Right kidney (tissue), 1 donor: ENCODE measurements around the gene TBX6.
"Not testable (repeated sequence)": the region's sequence is repeated elsewhere in the genome, so short reads cannot be mapped to it uniquely, and the experiment has no call there.

Experiments used
- DNase-seq: peaks from one replicate; pipeline ENCODE4 v3.0.0-alpha.2; 2016

Gene TBX6

DNA sequence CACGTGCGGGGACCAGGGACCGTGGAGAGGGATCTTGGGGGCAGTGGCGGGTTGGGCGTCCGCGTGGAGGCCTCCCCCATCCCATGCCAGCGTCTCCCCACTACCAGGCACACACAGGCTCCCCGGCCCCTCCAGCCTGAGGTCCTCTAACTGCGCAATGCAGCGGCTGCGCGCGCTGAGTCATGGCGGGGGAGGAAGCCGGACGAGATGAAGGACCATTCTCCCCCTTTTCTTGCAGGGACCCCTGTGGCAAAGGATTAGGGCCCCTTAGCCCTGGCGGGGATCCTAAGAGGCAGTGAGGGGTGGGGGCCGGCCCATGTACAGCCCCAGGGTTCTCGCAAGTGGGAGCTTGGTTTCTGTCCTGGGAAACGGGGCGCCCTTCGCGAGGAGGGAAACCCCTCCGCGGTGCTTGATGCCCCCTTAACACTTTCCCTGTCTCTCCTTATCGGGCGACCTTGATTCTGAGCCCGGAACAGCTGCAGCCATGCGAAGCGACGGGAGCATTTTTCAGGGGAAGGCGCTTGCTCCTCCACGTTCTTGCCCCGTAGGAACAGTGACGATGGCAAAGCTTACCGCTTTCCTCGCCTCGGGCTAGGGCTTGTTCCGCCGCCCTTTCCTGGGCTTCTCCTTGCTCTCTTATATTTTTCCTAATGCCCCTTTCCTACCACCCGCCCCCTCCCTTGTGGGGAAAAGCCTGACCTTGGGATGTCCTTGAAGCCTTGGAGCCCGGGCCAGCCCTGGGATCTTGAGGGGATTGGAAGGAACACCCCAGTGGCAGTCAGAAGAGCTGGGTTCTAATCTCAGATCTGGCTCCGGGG lies 25.6 kb downstream of the TBX6 start:
- DNase-seq, result no peak

DNA sequence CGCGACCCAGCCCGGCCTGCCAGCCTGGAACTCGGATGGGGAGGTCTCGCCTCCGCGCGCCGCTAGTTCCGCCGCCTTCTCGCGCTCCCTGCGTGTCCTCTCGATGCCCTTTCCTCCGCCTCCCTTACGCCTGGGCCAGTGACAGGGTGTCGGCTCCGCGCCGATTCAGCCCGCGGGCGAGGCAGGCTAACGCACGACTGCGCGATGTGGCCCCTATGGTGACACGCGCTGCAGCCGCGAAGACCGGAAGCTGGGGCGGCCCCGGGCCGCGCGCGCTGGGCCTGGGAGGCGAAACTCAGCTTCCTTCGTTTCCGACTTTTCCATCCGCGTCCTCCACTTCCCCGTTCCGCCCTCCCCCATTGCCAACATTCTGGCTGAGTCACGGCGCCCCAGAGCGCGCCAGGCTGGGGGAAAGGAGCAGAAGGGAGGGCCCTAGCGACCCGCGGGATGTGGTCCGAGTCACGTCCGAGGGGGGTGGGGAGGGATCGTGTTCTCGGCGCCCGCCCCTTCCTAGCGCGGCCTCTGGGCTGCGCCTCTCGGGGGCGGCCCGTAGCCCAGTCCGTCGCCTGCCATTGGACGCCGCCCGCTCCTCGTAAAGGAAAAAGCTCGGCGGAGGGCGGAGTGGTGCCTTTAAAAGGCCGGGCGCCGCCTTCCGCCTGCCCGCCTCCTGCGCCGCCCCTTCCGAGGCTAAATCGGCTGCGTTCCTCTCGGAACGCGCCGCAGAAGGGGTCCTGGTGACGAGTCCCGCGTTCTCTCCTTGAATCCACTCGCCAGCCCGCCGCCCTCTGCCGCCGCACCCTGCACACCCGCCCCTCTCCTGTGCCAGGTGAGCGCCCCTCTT lies 26.4 kb downstream of the TBX6 start, which contains the start of gene ALDOA:
TSS of gene ALDOA (plus strand) at position 659 of the 841 bp plus-strand sequence. CDS start 1,138 bp downstream, outside the sequence.
- peak; percentile 100 for DNase-seq

DNA sequence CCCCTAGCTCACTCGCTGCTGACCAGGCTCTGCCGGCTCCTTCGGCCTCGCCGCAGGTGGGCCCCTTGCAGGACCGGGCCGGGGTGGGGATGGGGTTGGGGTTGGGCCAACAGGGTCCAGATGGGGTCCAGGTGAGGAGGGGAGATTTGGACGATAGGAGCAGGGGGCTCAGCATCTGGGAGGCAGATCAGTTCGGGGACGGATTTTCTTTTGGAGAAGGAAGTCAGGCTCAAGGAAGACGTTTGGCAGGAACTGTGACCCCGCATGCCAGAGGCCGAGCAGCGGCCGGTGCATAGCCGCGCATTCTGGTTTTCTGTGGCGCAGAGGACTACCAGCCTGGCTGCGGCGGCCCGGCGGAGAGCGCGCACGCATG lies 27.0 kb downstream of the TBX6 start:
- DNase-seq, result no peak

DNA sequence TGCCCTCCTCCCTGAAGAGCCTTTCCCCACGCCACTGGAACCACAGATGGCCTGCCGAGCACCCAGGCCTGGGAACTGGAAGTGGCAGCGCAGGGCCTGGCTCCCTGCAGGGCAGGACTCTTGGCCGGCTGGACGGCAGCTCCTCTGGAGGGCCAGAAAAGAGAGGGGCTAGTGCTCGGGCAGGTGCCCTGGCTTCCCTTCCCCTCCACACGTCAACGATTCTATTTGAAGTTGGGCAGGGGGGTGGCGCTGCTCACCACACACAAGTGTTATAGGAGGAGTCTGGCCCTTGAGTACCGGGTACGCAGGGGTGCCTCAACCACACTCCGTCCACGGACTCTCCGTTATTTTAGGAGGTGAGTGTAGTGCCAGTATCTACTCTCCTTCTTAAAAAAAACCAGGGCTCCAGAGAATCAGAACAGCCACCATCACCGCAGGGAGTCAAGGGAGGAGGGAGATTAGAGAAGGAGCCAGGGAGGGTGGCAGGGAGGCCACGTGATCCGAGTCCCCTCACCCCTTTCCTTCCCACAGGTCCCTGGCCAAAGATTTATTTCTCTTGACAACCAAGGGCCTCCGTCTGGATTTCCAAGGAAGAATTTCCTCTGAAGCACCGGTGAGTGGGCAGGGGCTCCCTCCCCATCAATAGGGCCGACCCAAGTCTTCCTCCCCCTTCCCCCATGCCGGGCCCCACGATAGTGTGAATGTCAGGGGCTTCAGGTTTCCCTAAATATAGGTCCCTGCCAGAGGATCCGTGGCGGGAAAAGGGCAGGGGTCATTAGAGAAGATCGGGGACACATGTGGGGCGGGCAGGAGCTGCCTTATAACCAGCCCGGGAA lies 27.6 kb downstream of the TBX6 start:
- DNase-seq, result peak; percentile 79

DNA sequence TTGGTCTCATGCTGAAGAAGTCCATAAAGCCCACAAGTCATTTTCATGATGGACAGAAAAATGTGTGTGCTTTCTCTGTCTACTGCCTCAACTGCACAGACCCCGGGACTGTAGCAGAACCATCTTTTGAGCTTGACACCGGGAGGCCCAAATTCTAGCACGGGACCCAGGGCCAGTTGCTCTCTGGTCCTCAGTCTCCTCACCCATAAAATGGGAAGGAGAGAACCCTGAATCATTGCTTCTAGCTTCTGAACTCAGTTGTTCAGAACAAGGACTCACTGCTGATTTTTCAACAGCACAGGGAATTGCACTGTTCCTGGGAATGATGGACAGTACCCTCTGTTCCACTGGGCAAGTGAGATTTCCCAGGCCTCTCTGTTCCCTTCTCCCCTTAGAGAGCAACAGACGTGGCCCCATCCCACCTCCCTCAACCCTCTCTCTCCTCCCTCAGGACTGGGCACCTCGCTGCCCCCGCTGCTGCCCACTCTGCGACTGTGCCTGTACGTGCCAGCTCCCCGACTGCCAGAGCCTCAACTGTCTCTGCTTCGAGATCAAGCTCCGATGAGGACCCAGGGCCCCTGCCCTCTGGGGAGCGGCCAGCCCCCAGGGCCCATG lies 28.3 kb downstream of the TBX6 start:
- DNase-seq, result no peak

DNA sequence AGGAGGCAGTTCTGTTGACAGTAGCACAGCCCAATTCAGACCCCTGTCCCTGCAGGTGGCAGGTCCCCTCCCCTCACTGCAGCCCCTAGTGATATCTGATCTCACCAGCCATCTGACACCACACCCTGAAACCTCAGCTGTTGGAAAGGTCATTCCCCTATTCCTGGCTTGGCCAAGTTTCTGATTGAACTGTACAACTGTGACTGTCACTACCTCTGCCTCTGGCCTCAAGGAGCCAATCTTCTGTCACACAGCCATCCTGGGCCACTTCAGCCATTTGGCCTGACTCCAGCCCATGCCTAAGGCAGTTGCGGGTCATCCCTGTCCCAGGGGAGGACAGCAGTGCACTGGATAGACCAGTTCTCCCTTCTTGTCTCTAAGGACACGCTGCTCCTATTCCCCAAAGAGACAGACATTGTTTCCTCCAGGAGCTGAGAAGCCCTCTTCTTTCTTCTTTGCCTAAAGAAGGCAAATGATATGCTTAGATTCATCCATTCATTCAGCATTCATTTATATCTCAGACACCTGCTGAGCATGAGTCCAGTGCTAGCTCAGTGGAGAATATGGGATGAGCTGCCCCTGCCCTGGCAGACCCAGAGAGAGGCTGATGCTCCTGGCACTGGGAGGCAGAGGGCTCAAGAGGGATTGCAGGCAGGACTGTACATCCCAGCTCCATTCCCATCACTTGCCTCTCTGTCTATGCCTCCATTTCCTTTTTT lies 30.7 kb downstream of the TBX6 start:
- no peak for DNase-seq

DNA sequence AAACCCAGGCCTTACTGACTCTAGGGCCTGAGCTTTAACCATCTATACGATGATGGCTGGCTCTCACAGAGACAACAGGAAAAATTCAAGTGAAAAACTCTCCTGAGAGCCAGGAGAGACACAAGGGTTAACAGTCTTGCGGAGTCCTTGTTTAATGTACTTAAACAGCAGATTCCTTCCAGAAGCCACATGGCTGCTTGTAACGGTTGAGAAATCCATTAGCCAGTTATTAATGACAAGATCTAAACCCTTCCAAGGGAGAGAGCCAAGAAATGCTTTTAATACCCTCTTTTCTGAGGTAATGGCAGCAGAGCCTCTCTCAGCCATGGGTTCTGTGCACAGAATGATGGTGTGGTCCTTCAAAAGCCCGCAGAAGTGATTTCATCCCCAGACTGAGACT lies 31.4 kb downstream of the TBX6 start:
- no peak for DNase-seq

DNA sequence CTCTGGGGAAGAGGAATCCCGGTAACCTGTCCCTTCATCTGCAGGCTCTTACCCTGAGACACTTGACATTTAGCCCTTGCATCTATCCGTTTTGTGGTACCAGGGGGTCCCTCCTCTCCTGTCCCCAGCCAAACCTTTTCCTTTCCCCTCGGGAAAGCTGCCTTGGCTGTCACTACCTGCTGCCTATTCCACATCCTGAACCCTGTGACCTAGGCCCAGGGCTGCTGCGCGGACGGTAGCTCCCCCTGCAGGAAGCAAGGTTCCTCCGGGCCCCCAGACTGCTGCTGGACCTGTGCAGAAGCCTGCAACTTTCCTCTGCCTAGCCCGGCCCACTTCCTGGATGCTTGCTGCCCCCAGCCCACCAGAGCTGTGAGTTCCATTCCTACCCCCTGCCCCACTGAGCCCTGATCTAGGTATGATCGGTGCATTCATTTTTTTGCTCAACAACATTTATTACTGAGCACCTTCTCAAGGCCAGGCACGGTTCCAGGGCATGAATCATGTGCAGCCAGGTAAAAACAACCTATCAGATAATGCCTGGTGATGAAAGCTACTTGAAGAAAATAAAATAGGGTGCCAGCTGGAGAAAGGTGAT lies 36.7 kb downstream of the TBX6 start:
- no peak for DNase-seq

DNA sequence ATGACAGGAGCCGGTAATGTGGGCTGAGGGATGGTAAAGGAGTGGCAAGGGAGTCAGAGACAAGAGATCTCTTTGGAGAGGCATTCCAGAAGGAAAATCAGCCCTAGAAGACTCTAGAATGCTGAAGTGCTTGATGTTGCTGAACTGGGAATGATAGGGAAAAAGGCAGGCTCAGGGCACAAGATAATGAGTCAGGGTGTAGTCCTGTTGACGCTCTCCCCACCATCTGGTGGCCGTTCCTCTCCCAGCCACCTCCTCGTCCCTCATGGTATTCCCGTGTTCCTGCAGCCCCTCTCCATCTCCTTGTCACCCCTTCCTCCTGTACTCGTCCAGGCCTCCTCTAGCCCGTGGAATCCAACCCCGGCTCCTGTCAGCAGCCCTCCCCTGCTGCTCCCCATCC lies 37.3 kb downstream of the TBX6 start:
- no peak for DNase-seq

DNA sequence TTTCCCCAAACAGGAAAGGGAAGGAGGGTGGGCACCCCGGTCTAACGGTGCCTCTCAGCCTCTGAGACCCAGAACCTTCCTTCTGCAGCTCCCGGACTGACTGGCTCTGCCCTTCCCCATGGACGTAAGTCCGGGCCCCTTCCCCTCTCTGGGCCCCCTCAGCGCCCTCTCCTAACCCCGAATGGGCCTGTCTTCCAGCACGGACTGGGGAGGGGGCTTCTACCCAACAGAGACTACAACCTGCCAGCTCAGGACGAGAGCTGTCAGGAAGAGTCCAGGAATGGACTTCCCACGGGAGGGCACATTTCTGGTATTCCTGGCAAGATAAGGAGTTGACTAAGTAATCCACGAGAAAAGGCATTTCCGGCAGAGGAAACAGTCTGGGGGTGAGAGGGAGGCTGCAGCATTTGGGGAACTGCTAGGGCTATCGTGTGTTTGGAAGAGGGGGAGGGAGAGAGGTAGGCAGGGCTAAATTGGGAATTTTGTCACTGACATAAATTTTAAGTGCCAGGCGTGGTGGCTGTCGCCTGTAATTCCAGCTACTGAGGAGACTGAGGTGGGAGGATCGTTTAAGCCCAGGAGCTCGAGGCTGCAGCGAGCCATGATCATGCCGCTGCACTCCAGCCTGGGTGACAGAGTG lies 38.2 kb downstream of the TBX6 start:
- peak; percentile 51 for DNase-seq

DNA sequence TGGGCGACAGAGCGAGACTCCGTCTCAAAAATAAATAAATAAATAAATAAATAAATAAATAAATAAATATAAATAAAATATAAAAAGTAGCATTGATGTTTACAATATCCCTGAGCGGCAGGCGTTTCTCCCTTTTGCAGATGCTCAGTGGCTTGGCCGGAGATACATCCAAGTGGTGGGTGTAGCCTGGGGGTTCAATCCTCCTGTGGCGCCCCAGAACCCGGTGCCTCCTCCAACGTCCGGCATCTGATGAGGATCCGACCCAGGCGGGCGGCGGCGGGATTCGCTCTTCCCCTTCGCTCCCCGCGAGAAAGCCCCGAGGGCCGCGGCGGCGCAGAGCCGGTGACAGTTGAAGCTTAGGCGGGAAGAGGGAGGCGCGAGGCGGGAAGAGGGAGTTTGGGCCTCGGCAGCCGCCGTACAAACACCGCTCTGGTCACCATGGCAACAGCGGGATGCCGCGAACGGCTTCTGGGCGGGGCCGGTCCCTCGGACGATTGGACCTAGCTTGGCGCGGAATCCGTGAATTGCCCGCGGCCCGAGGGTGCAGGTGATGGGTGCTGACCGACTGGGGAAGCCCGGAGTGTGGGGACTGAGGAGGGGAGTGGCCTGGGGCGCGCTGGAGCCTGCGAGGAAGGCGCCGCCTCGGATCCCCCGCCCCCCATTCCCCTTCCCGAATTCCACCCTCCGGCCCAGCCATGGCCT lies 38.9 kb downstream of the TBX6 start:
- DNase-seq, result peak; percentile 88

DNA sequence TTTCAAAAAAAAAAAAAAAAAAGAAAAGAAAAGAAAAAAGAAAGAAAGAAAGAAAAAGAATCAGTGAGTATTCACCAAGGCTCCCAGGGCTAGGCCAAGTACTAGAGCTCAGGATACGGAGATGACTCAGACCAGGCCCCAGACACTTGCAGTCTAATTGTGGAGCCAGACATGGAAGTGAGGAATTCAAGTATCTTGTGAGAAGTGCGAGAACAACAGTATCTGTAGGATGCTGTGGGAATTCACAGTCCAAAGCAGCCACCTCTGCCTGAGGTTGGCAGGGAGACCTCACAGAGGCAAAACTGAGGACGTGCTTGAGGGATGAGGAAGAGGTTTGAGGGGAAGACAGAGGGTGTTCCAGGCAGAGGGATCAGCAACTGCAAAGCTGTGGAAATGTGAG lies 40.2 kb downstream of the TBX6 start:
- DNase-seq, result no peak

DNA sequence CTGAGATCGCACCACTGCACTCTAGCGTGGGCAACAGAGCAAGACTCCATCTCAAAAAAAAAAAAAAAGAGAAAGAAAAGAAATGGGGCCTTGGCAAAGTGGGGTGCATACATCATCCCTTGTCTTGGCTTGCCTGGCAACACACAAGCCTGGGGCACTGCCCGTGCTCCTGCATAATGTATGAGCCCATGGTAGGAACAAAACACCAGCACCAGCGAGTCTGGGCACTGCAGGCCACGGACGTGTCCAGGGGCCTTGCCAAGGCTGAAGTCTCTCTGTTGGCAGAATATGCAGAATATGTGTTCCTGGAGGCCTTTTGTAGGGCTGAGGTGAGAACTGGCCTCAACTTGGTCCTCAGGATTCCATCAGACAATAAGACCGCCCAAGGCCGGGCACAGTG lies 41.9 kb downstream of the TBX6 start:
- DNase-seq, result no peak

DNA sequence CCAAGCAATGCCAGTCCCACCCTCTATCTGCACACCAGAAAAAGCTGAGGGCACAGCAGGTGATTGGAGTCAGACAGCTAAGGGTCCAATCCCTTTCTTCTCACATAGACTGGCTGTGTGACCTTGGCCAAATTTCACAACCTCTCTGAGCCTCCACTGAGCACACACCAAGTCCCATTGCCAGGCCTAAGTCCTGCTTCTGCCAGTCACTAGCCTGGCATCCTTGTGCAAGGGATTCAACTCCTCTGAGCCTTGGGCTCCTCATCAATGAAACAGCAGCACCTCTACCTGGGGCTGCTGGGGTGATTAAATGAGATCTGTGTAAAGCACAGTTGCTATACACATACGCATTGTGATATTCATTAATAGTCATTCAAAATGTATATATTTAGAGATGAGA lies 45.1 kb downstream of the TBX6 start:
- no peak for DNase-seq

DNA sequence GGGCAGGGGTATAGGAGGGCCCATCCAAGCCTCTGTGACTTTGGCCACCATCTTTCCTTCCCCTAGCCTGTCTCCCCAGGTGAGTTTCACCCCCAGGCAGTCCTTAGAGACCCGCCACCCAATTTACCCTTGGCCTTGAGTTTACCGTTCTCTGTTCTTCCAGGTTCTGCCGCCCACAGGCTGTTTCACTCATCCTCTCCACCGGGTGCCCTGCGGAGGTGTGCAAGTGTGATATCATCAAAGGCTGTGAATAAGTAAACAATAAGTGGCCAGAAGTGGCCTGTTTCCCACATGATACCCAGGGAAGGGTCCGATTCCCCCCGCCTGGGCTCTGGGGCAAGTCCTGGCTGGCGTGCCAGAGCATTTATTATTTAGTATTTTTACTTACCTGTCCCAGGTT lies 45.5 kb downstream of the TBX6 start:
- DNase-seq, result no peak

DNA sequence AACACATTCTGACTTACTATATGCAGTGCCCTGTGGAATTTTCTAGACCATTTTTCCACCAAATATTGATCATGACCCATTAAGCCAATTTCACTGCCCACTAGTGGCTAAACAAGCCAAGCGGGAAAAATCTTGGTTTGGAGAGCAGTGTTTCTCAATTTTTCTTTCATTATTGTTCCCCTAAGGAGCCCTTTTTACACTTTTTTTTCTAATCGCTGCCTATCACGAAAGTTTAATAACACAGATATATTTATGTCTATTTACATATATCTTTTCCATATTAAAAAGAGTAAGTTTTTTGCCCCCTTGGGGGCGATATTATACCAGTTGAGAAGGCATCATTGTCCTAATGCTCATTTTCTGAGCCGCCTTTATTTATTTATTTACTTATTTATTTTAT lies 49.9 kb downstream of the TBX6 start:
- no peak for DNase-seq

DNA sequence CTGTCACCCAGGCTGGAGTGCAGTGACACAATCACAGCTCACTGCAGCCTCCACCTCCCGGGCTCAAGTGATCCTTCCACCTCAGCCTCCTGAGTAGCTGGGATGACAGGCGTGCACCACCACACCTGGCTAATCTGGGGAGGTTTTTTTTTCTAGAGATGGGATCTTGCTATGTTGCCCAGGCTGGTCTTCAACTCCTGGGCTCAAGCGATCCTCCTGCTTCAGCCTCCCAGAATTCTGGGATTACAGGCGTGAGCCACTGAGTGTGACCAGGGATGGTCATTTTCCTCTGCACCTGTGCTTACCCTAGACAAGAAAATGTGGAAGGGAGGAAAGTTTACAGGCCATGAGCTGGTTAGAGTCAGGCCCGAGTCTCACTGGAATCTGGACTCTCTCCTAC lies 51.0 kb downstream of the TBX6 start:
- not testable (repeated sequence) for DNase-seq

DNA sequence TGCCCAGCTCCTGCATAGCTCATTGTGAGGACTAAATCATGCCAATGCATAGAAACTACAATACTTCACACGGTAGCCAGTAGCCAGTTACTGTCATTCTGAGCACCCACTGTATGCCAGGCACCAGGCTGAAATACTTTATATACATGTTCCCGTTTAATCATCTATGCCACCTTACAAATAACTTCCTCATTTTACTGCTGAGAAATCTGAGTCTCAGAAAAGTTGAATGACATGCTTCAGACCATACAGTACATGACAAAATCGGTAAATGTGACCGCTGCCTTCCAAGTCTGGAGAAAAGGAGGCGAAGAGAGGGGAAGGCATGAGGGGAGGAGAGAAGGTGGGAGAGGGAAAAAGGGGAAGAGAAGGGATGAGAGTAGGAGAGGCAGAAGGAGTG lies 51.5 kb downstream of the TBX6 start:
- DNase-seq, result no peak
